Erythroblast (primary cell): ENCODE data around the gene SATB2.

Source experiments
- GATA1 ChIP-seq: IDR thresholded peaks from 2 replicates; pipeline ENCODE4 v1.6.1; 2011; ENCODE audit warnings: low read depth, mild to moderate bottlenecking, control low read depth, low read length, moderate library complexity
- POLR2A ChIP-seq: IDR thresholded peaks from 2 replicates; pipeline ENCODE4 v1.6.1; 2011; ENCODE audit warnings: mild to moderate bottlenecking, low read length

GRCh38 chr2:199469514-199470360, 12.0 kb upstream of the SATB2 start:
- TF ChIP-seq POLR2A (no peak), GATA1 (no peak)
